Peyer's patch (tissue), 4 donors: ENCODE measurements around the gene MUSTN1.

ENCODE experiments used
- POLR2A ChIP-seq, 2 donors: fragments of 450-650 bp; IDR thresholded peaks; one replicate each; pipeline ENCODE4 v1.5.1; 2017; ENCODE audit warnings: antibody characterized with exemption in 2 of 2, mild to moderate bottlenecking in 2 of 2, moderate library complexity in 2 of 2
- TF ChIP-seq, protein P1 (sequence below), 6 experiments: fragments of 450-650 bp in 4 of 6; fragments of 200-600 bp in 2 of 6; sonication (generic) in 1 of 6; IDR thresholded peaks; one replicate each; pipeline ENCODE4 v1.5.1; 2017 to 2019; ENCODE audit warnings: antibody characterized with exemption in 6 of 6, mild to moderate bottlenecking in 3 of 6, moderate library complexity in 1 of 6

DNA sequence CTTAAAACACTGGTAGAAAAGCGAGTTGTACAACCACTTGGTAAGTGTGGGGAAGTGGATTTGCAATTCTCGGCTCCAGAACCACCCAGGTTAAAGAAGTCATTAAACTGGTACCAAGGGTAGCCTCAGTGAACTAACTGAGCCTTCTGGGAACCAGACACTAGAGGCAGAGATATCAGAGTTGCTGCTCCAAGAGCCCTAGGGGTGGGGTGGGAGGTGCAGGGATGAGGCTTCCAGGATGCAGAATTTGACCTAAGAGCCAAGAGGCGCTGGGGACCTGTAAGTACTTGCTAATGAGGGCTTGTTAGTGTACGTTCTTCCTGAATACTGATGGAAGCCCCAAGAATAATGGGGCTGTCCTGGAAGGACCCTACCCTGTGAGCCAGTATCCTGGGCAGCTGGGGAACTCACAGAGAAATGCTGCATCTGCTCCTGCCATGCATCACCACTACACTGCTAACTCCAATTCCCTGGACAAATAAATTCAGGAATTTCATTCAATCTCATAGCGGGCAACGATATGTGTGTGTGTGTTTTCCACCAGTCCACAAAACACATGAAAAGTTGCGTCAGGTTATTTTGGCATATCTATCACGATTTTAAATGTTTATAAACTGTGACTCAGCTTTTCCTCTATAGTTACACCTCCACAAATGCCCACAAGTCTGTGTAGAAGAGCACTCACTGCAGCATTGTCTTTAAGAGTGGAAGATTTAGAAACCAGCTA lies 38.8 kb upstream of the MUSTN1 start:
- TF ChIP-seq, protein P1, sequence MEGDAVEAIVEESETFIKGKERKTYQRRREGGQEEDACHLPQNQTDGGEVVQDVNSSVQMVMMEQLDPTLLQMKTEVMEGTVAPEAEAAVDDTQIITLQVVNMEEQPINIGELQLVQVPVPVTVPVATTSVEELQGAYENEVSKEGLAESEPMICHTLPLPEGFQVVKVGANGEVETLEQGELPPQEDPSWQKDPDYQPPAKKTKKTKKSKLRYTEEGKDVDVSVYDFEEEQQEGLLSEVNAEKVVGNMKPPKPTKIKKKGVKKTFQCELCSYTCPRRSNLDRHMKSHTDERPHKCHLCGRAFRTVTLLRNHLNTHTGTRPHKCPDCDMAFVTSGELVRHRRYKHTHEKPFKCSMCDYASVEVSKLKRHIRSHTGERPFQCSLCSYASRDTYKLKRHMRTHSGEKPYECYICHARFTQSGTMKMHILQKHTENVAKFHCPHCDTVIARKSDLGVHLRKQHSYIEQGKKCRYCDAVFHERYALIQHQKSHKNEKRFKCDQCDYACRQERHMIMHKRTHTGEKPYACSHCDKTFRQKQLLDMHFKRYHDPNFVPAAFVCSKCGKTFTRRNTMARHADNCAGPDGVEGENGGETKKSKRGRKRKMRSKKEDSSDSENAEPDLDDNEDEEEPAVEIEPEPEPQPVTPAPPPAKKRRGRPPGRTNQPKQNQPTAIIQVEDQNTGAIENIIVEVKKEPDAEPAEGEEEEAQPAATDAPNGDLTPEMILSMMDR (IDR thresholded peaks at IDR 0.05), result no peak
- TF ChIP-seq POLR2A (IDR thresholded peaks at IDR 0.05), result no peak
